ENCODE measurements around the gene AHNAK2.
"Not testable (repeated sequence)": the region's sequence is repeated elsewhere in the genome, so short reads cannot be mapped to it uniquely, and the experiment has no call there.

AHNAK2 gene

GRCh38 chr14:104953896-104954656 is 24.1 kb downstream of the AHNAK2 start:
- H3K36me3 ChIP-seq = no peaks in the 10 kb centered on the region
- no peaks in the 10 kb centered on the region for H3K4me1 ChIP-seq
- no peaks in the 10 kb centered on the region for H3K27me3 ChIP-seq
- H3K4me3 ChIP-seq (ENCODE audit: low read depth, low read length) = no peak overlapping the region
- no peak for TF ChIP-seq CTCF (IDR thresholded peaks at IDR 0.05; ENCODE audit: low read depth, low read length)
- H3K9me3 ChIP-seq = no peaks in the 10 kb centered on the region
- DNase-seq = peak; percentile 4

- peak; percentile 1 for DNase-seq
- Histone ChIP-seq H3K9me3 (no peaks in the 10 kb centered on the region), H3K4me3 (ENCODE audit: low read depth, low read length) (no peak overlapping the region), H3K27me3 (no peaks in the 10 kb centered on the region), H3K36me3 (no peaks in the 10 kb centered on the region), H3K4me1 (no peaks in the 10 kb centered on the region)
- no peak for TF ChIP-seq CTCF (IDR thresholded peaks at IDR 0.05; ENCODE audit: low read depth, low read length)
Measured at GRCh38 chr14:104953097-104953496, 25.1 kb downstream of the AHNAK2 start.

DNA sequence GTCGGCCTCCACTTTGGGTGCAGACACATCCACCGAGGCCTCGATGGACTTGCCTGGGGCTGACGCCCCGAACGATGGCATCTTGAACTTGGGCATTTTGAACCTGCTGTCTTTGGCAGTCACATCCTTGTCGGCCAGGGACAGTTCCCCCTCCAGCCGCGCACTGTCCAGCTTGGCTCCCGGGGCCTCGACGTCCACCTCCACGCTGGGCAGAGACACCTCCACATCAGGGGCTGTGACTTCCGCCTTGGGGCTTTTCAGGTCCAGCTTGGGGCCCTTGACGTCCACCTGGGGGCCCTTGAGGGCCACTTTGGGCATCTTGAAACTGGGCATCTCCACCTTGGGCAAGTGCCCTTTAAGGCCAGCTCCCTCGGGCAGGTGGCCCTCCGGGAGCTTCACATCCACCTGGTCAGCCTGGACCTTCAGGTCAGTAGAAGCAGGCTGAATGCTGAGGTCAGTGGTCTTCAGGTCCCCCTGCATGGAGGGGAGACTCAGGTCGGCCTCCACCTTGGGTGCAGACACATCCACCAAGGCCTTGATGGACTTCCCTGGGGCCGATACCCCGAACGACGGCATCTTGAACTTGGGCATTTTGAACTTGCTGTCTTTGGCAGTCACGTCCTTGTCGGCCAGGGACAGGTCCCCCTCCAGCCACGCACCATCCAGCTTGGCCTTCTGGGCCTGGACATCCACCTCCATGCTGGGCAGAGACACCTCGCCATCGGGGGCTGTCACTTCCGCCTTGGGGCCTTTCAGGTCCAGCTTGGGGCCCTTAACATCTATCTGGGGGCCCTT is 26.1 kb downstream of the AHNAK2 start:
- H3K9me3 ChIP-seq; H3K4me3 ChIP-seq (ENCODE audit: low read depth, low read length); H3K27me3 ChIP-seq; H3K4me1 ChIP-seq; H3K36me3 ChIP-seq: not testable (repeated sequence)
- DNase-seq = peak; percentile 1

- H3K27me3 ChIP-seq; H3K4me1 ChIP-seq; H3K4me3 ChIP-seq (ENCODE audit: low read depth, low read length); H3K9me3 ChIP-seq; DNase-seq; H3K36me3 ChIP-seq: not testable (repeated sequence)
Measured at GRCh38 chr14:104950701-104951100, 27.5 kb downstream of the AHNAK2 start.

DNA sequence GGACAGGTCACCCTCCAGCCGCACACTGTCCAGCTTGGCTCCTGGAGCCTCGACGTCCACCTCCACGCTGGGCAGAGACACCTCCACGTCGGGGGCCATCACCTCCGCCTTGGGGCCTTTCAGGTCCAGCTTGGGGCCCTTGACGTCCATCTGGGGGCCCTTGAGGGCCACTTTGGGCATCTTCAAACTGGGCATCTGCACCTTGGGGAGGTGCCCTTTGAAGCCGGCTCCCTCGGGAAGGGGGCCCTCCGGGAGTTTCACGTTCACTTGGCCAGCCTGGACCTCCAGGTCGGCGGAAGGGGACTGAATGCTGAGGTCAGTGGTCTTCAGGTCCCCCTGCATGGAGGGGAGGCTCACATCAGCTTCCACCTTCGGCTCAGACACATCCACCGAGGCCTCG is 28.2 kb downstream of the AHNAK2 start:
- H3K36me3 ChIP-seq = no peaks in the 10 kb centered on the region
- H3K27me3 ChIP-seq = no peaks in the 10 kb centered on the region
- no peak for DNase-seq
- TF ChIP-seq CTCF (IDR thresholded peaks at IDR 0.05; ENCODE audit: low read depth, low read length) = no peak
- no peaks in the 10 kb centered on the region for H3K4me1 ChIP-seq
- H3K9me3 ChIP-seq = no peaks in the 10 kb centered on the region
- no peak overlapping the region for H3K4me3 ChIP-seq (ENCODE audit: low read depth, low read length)

GRCh38 chr14:104949406-104949955 is 28.7 kb downstream of the AHNAK2 start:
- not testable (repeated sequence) for H3K27me3 ChIP-seq; H3K4me1 ChIP-seq; H3K9me3 ChIP-seq; H3K36me3 ChIP-seq; H3K4me3 ChIP-seq (ENCODE audit: low read depth, low read length); DNase-seq

GRCh38 chr14:104948736-104949031 is 29.5 kb downstream of the AHNAK2 start:
- H3K27me3 ChIP-seq = no peaks in the 10 kb centered on the region
- peak; percentile 1 for DNase-seq
- no peaks in the 10 kb centered on the region for H3K36me3 ChIP-seq
- no peak for TF ChIP-seq CTCF (IDR thresholded peaks at IDR 0.05; ENCODE audit: low read depth, low read length)
- H3K9me3 ChIP-seq = no peaks in the 10 kb centered on the region
- H3K4me3 ChIP-seq (ENCODE audit: low read depth, low read length) = no peak overlapping the region
- no peaks in the 10 kb centered on the region for H3K4me1 ChIP-seq

DNA sequence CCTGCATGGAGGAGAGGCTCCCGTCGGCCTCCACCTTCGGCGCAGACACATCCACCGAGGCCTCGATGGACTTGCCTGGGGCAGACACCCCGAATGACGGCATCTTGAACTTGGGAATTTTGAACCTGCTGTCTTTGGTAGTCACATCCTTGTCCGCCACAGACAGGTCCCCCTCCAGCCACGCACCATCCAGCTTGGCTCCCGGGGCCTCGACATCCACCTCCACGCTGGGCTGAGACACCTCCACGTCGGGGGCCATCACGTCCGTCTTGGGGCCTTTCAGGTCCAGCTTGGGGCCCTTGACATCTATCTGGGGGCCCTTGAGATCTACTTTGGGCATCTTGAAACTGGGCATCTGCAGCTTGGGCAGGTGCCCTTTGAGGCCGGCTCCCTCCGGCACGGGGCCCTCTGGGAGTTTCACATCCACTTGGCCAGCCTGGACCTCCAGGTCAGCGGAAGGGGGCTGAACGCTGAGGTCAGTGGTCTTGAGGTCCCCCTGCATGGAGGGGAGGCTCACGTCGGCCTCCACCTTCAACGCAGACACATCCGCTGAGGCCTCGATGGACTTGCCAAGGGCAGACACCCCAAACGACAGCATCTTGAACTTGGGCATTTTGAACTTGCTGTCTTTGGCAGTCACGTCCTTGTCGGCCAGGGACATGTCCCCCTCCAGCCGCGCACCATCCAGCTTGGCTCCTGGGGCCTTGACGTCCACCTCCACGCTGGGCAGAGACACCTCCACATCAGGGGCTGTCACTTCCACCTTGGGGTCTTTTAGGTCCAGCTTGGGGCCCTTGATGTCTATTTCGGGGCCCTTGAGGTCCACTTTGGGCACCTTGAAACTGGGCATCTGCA is 30.1 kb downstream of the AHNAK2 start:
- H3K27me3 ChIP-seq; H3K4me3 ChIP-seq (ENCODE audit: low read depth, low read length); H3K36me3 ChIP-seq; H3K9me3 ChIP-seq; H3K4me1 ChIP-seq: not testable (repeated sequence)
- peak; percentile 4 for DNase-seq

DNA sequence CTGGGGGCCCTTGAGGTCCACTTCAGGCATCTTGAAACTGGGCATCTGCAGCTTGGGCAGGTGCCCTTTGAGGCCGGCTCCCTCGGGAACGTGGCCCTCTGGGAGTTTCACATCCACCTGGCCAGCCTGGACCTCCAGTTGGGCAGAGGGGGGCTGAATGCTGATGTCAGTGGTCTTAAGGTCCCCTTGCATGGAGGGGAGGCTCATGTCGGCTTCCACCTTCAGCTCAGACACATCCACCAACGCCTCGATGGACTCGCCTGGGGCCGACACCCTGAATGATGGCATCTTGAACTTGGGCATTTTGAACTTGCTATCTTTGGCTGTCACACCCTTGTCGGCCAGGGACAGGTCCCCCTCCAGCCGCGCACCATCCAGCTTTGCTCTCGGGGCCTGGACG is 31.0 kb downstream of the AHNAK2 start:
- not testable (repeated sequence) for H3K4me1 ChIP-seq; H3K36me3 ChIP-seq; H3K4me3 ChIP-seq (ENCODE audit: low read depth, low read length); H3K27me3 ChIP-seq; H3K9me3 ChIP-seq
- DNase-seq = peak; percentile 3

GRCh38 chr14:104945986-104946965 is 31.9 kb downstream of the AHNAK2 start:
- H3K36me3 ChIP-seq; H3K4me3 ChIP-seq (ENCODE audit: low read depth, low read length); H3K9me3 ChIP-seq; H3K27me3 ChIP-seq; H3K4me1 ChIP-seq: not testable (repeated sequence)
- DNase-seq = peak; percentile 11
